Fibroblast of peridontal ligament (primary cell): ENCODE results near the gene RAB11FIP4.

ENCODE experiments used
- DNase-seq: peaks from one replicate; pipeline ENCODE4 v3.0.0-alpha.2; 2010; ENCODE audit errors: extremely low read depth

Gene RAB11FIP4

GRCh38 chr17:31587462-31587861 lies 196.0 kb downstream of the RAB11FIP4 start:
- DNase-seq, result no peak
